Measurements from ENCODE around the gene GLE1.

- TF ChIP-seq EZH2 (IDR thresholded peaks at IDR 0.05; ENCODE audit: borderline replicate concordance, low read depth, low read length, poor library complexity, severe bottlenecking) = no peak
- TF ChIP-seq CTCF (conservative IDR thresholded peaks at IDR 0.05; ENCODE audit: low read depth, low read length) = no peak
Observed at GRCh38 chr9:128455849-128456612, 48.5 kb upstream of the GLE1 start, which contains the start of gene ODF2.
